H1 (cell line): ENCODE data around the gene HSP90B1. TPM values are rescaled to one million over a fixed set of nuclear protein-coding genes. Genes with fewer than 3 reads are reported as not detected.

ENCODE experiments used
- CTCF ChIA-PET: fragments of 300-600 bp; sonication (Branson Sonifier 250); formaldehyde crosslinking; loops from one replicate; lab custom pipeline; 2021; ENCODE audit not compliant: partially characterized antibody; lab: Charles Lee
- POLR2A ChIA-PET: fragments of 300-600 bp; sonication (Branson Sonifier 250); formaldehyde crosslinking; loops from one replicate; lab custom pipeline; 2021; ENCODE audit warnings: inconsistent platforms; ENCODE audit not compliant: partially characterized antibody; lab: Charles Lee
- DNase-seq, 2 experiments: peaks; one replicate each; pipeline versions ENCODE4 v3.0.0 to v3.0.0-alpha.2; 2010 to 2022; ENCODE audit warnings: low spot score in 2 of 2, low read depth in 1 of 2, mixed read lengths in 1 of 2
- FAIRE-seq: peaks from 2 replicates; lab custom pipeline; 2011; peaks lifted over from hg19 to GRCh38; lab: Jason Lieb, UNC
- H2AFZ ChIP-seq: 2 replicates; pipeline ENCODE4 v1.8.1; 2012; ENCODE audit warnings: low read length, inconsistent platforms
- H2AK5ac ChIP-seq: 2 replicates; pipeline ENCODE4 v1.6.1; 2013; ENCODE audit warnings: low read depth, low read length
- H2BK120ac ChIP-seq: replicated peaks from 2 replicates; pipeline ENCODE3; 2013; ENCODE audit warnings: low read depth, low read length, inconsistent platforms
- H2BK12ac ChIP-seq: 2 replicates; pipeline ENCODE4 v1.6.1; 2013; ENCODE audit warnings: low read depth, low read length
- H2BK15ac ChIP-seq: 2 replicates; pipeline ENCODE4 v1.6.1; 2013; ENCODE audit warnings: low read length
- H2BK20ac ChIP-seq: 2 replicates; pipeline ENCODE4 v1.6.1; 2013; ENCODE audit warnings: low read length
- H2BK5ac ChIP-seq: 2 replicates; pipeline ENCODE4 v1.6.1; 2013; ENCODE audit warnings: low read depth, low read length
- H3K14ac ChIP-seq: 2 replicates; pipeline ENCODE4 v1.6.1; 2013; ENCODE audit warnings: inconsistent platforms; ENCODE audit not compliant: insufficient read length
- H3K18ac ChIP-seq: 2 replicates; pipeline ENCODE4 v1.6.1; 2013; ENCODE audit warnings: low read length; ENCODE audit errors: extremely low read depth
- H3K23ac ChIP-seq: 2 replicates; pipeline ENCODE4 v1.6.1; 2013; ENCODE audit warnings: inconsistent platforms; ENCODE audit not compliant: insufficient read length
- H3K23me2 ChIP-seq: 2 replicates; pipeline ENCODE4 v1.6.1; 2013; ENCODE audit warnings: low read depth, low read length
- H3K27ac ChIP-seq: 2 replicates; pipeline ENCODE4 v1.6.1; 2011; ENCODE audit warnings: low read depth, low read length, inconsistent platforms
- H3K27me3 ChIP-seq, 4 experiments: replicated peaks in 1 of 4; 1 replicate in 1 of 4; 2 replicates in 3 of 4; pipeline versions ENCODE4 v1.6.1 to v1.8.1; 2011 to 2013; ENCODE audit warnings: low read length in 3 of 4, mild to moderate bottlenecking in 3 of 4, inconsistent platforms in 2 of 4, mixed read lengths in 2 of 4, moderate library complexity in 1 of 4; ENCODE audit not compliant: control insufficient read depth in 3 of 4, insufficient read depth in 3 of 4; ENCODE audit errors: extremely low read depth in 1 of 4
- H3K36me3 ChIP-seq, 4 experiments: 2 replicates each; pipeline versions ENCODE4 v1.6.1 to v1.8.1; 2011 to 2013; ENCODE audit warnings: mild to moderate bottlenecking in 4 of 4, low read length in 3 of 4, moderate library complexity in 2 of 4, control low read depth in 1 of 4, inconsistent platforms in 1 of 4; ENCODE audit not compliant: insufficient read depth in 4 of 4, control insufficient read depth in 2 of 4
- H3K4ac ChIP-seq: replicated peaks from 2 replicates; pipeline ENCODE3; 2013; ENCODE audit warnings: low read length, low read depth, mixed read lengths, inconsistent platforms; ENCODE audit not compliant: insufficient read length
- H3K4me1 ChIP-seq, 4 experiments: replicated peaks in 1 of 4; 1 replicate in 1 of 4; 2 replicates in 3 of 4; pipeline versions ENCODE4 v1.6.1 to v1.8.1; 2011 to 2013; ENCODE audit warnings: low read length in 3 of 4, inconsistent platforms in 2 of 4, mixed read lengths in 1 of 4; ENCODE audit not compliant: insufficient read depth in 4 of 4, control insufficient read depth in 3 of 4
- H3K4me2 ChIP-seq, 2 experiments: 2 replicates each; pipeline versions ENCODE4 v1.6.1 to v1.8.1; 2011 to 2013; ENCODE audit warnings: low read depth in 2 of 2, low read length in 2 of 2, control low read depth in 1 of 2, inconsistent platforms in 1 of 2, mild to moderate bottlenecking in 1 of 2; ENCODE audit not compliant: insufficient read depth in 1 of 2
- H3K4me3 ChIP-seq, 4 experiments: fragments of 200-600, 300-600 bp in 1 of 4; sonication (generic), shearing (Covaris generic), sonication (Bioruptor Twin) in 1 of 4; 2 replicates each; pipeline versions ENCODE4 v1.5.1 to v1.8.1; 2011 to 2016; ENCODE audit warnings: low read length in 4 of 4, low read depth in 3 of 4, control low read depth in 2 of 4, inconsistent platforms in 2 of 4, mild to moderate bottlenecking in 2 of 4, mixed read lengths in 1 of 4, moderate library complexity in 1 of 4; ENCODE audit not compliant: insufficient read depth in 2 of 4; ENCODE audit errors: extremely low read depth in 1 of 4
- H3K56ac ChIP-seq: replicated peaks from 2 replicates; pipeline ENCODE3; 2013; ENCODE audit warnings: low read depth, mild to moderate bottlenecking, mixed read lengths, low read length, inconsistent platforms; ENCODE audit not compliant: insufficient read length
- H3K79me1 ChIP-seq: 2 replicates; pipeline ENCODE4 v1.6.1; 2013; ENCODE audit warnings: low read depth, low read length, control low read depth
- H3K79me2 ChIP-seq, 2 experiments: 2 replicates each; pipeline versions ENCODE4 v1.6.1 to v1.8.1; 2012 to 2013; ENCODE audit warnings: low read length in 2 of 2, mild to moderate bottlenecking in 2 of 2, inconsistent platforms in 1 of 2; ENCODE audit not compliant: insufficient read depth in 2 of 2, control insufficient read depth in 1 of 2
- H3K9ac ChIP-seq, 4 experiments: replicated peaks in 1 of 4; 1 replicate in 1 of 4; 2 replicates in 3 of 4; pipeline versions ENCODE4 v1.6.1 to v1.8.1; 2011 to 2013; ENCODE audit warnings: low read depth in 3 of 4, low read length in 3 of 4, control low read depth in 2 of 4, mild to moderate bottlenecking in 2 of 4, moderate library complexity in 2 of 4, inconsistent platforms in 1 of 4; ENCODE audit errors: extremely low read depth in 1 of 4
- H3K9me3 ChIP-seq, 2 experiments: 2 replicates each; pipeline versions ENCODE4 v1.6.1 to v1.8.1; 2012 to 2013; ENCODE audit warnings: mild to moderate bottlenecking in 2 of 2, moderate library complexity in 2 of 2, control low read depth in 1 of 2, inconsistent platforms in 1 of 2, low read depth in 1 of 2, low read length in 1 of 2, mixed read lengths in 1 of 2; ENCODE audit not compliant: insufficient read depth in 2 of 2
- H4K20me1 ChIP-seq, 2 experiments: replicated peaks in 1 of 2; 2 replicates each; pipeline versions ENCODE3 to v1.8.1; 2011 to 2013; ENCODE audit warnings: inconsistent platforms in 2 of 2, low read length in 2 of 2, mild to moderate bottlenecking in 1 of 2; ENCODE audit not compliant: insufficient read depth in 2 of 2, control insufficient read depth in 1 of 2
- H4K5ac ChIP-seq: 2 replicates; pipeline ENCODE4 v1.6.1; 2013; ENCODE audit warnings: low read length, low read depth, mixed read lengths, inconsistent platforms; ENCODE audit not compliant: insufficient read length
- H4K8ac ChIP-seq: 2 replicates; pipeline ENCODE4 v1.8.0; 2013; ENCODE audit warnings: mild to moderate bottlenecking, moderate library complexity, low read length, inconsistent platforms; ENCODE audit not compliant: insufficient read depth; ENCODE audit errors: extremely low read depth
- H4K91ac ChIP-seq: replicated peaks from 2 replicates; pipeline ENCODE3; 2013; ENCODE audit warnings: low read length, mixed read lengths, inconsistent platforms; ENCODE audit not compliant: insufficient read length
- MAX ChIP-seq: IDR thresholded peaks from 2 replicates; pipeline ENCODE4 v1.6.1; 2012; ENCODE audit warnings: inconsistent platforms
- RXRA ChIP-seq: IDR thresholded peaks from 2 replicates; pipeline ENCODE4 v1.6.1; 2011; ENCODE audit warnings: low read depth, mild to moderate bottlenecking, low read length, moderate library complexity; ENCODE audit not compliant: insufficient read depth
- TEAD4 ChIP-seq: IDR thresholded peaks from 2 replicates; pipeline ENCODE4 v1.6.1; 2012; ENCODE audit warnings: low read depth, low read length, inconsistent platforms, mixed read lengths
- WGBS, 2 experiments: shearing (Covaris generic) in 1 of 2; methylation state at CpG; one replicate each; pipeline versions ENCODE4 v1.1.6 to v1.1.7; 2013 to 2015; ENCODE audit warnings: low lambda C conversion rate in 2 of 2, mixed read lengths in 2 of 2, inconsistent platforms in 1 of 2, low coverage in 1 of 2, missing lambda C conversion rate in 1 of 2; ENCODE audit not compliant: insufficient replicate concordance in 2 of 2, insufficient coverage in 1 of 2, insufficient read length in 1 of 2; ENCODE audit errors: extremely low coverage in 1 of 2, missing lambda C conversion rate in 1 of 2; 5-methylcytosine and 5-hydroxymethylcytosine counted together
- polyA plus RNA-seq, 7 experiments: library from polyadenylated mRNA; depleted of rRNA in 3 of 7; stranded (reverse) in 5 of 7; unstranded in 2 of 7; fragments of >200 nt in 5 of 7; fragments of 200-250 nt in 2 of 7; gene quantifications; 1 replicate in 5 of 7; 2 replicates in 1 of 7; 4 replicates in 1 of 7; pipeline versions ENCODE4 v1.2.1 to v1.2.3, GENCODE V29; 2011 to 2013; ENCODE audit warnings: missing spikeins in 2 of 7, mixed read lengths in 2 of 7
- total RNA-seq: library from RNA; stranded (reverse); fragmentation: NEBNext Ultra II Directional; extraction: Animal tissue kit (Norgen Biotek cat#: 25700); gene quantifications from 2 replicates; pipeline ENCODE4 v1.2.1, GENCODE V29; 2021

HSP90B1 gene
- total and polyA plus RNA-seq, 2 of the 8 experiments (the other 6 are each of a cell fraction or from before 2014, with no cell fraction given) = 161 to 847 TPM

GRCh38 chr12:103956509-103957027 lies 26.4 kb downstream of the HSP90B1 start:
- H4K20me1 ChIP-seq = peaks cover 0 to 8% of the 10 kb centered on the region in 2 experiments
- H3K79me2 ChIP-seq = peaks cover 9 to 32% of the 10 kb centered on the region in 2 experiments

More at GRCh38 chr12:103956509-103957027, 26.4 kb downstream of the HSP90B1 start:
- 0 out of 2 replicates have a peak, but pooled peaks have one; percentile 0 for TF ChIP-seq RXRA
- TF ChIP-seq TEAD4 = no peak
- peak; percentile 59; the same call in 1 of the 2 replicates for TF ChIP-seq MAX
- H3K56ac ChIP-seq = peak overlapping the region; percentile 79
- peak overlapping the region; percentile 84 for H4K91ac ChIP-seq
- no peak for FAIRE-seq
- no peak overlapping the region for H2BK20ac ChIP-seq
- peak overlapping the region; percentile 88 to 94 (median 92) for H3K9ac ChIP-seq
- H2BK5ac ChIP-seq = peak overlapping the region; percentile 95
- 0 out of 2 replicates have a peak, but pooled peaks cover 2% of the 10 kb centered on the region for H3K79me1 ChIP-seq
- ChIA-PET POLR2A (interaction anchor here (0.5 to 6.2 kb wide), 18 partner anchors 9 to 1710 kb away, joined by 3 to 141 read pairs (median 6); partner anchors contain the start of genes HSP90B1, NFYB and TDG), CTCF (interaction anchor here (0.9 to 2.1 kb wide), 7 partner anchors 8 to 185 kb away, joined by 3 to 4 read pairs (median 3); no protein-coding TSS in a partner anchor)
- H3K27ac ChIP-seq = peak overlapping the region; percentile 86
- no peak overlapping the region for H3K14ac ChIP-seq
- H3K4ac ChIP-seq = peak overlapping the region; percentile 83
- peak overlapping the region; percentile 83; the same call in 1 of the 2 replicates for H2AFZ ChIP-seq
- no peak overlapping the region for H2BK12ac ChIP-seq
- H3K4me3 ChIP-seq = peak overlapping the region; percentile 57 to 97 (median 92)
- H2BK15ac ChIP-seq = no peak overlapping the region
- WGBS, 2 experiments = 1% methylated on average over 31 of the region's 31 CpGs; no CpG with 5 or more reads in 1 of the 2 experiments
- H4K5ac ChIP-seq = peak overlapping the region; percentile 78
- peak overlapping the region; percentile 60 for H3K18ac ChIP-seq
- peak overlapping the region; percentile 43; the same call in 1 of the 2 replicates for H2AK5ac ChIP-seq
- H2BK120ac ChIP-seq = no peak overlapping the region
- H3K27me3 ChIP-seq = no peaks in the 10 kb centered on the region
- H4K8ac ChIP-seq = peak overlapping the region; percentile 96; the same call in 1 of the 2 replicates
- H3K4me2 ChIP-seq = peak overlapping the region; percentile 97 to 98
- H3K36me3 ChIP-seq = peaks cover 0 to 30% (median 16%) of the 10 kb centered on the region in 4 experiments; a peak in 6 of 8 replicates
- peak in 1 of 2 experiments; percentile 2 for DNase-seq
- H3K9me3 ChIP-seq = no peaks in the 10 kb centered on the region
- H3K4me1 ChIP-seq = peaks cover 0 to 7% (median 2%) of the 10 kb centered on the region in 4 experiments; a peak in 3 of 7 replicates
- H3K23ac ChIP-seq = no peak overlapping the region
- H3K23me2 ChIP-seq = peaks cover 7% of the 10 kb centered on the region
